ENCODE measurements around the gene MEIKIN.

Gene MEIKIN

GRCh38 chr5:131774652-131775367 is 170.7 kb downstream of the MEIKIN start:
- no peak for ATAC-seq (ENCODE audit: insufficient read depth, low read depth)
- H3K9me3 ChIP-seq (ENCODE audit: insufficient read depth, low read length, severe bottlenecking): no peaks in the 10 kb centered on the region
- no peak overlapping the region for H2AFZ ChIP-seq (ENCODE audit: low read depth, low read length)
- H3K4me1 ChIP-seq (ENCODE audit: insufficient read depth, low read length): no peaks in the 10 kb centered on the region; the same call in 1 of the 2 replicates
- H3K4me2 ChIP-seq (ENCODE audit: insufficient read depth, low read length): no peak overlapping the region
- no peaks in the 10 kb centered on the region for H3K36me3 ChIP-seq (ENCODE audit: insufficient read depth, low read length)
- TF ChIP-seq, protein P1, sequence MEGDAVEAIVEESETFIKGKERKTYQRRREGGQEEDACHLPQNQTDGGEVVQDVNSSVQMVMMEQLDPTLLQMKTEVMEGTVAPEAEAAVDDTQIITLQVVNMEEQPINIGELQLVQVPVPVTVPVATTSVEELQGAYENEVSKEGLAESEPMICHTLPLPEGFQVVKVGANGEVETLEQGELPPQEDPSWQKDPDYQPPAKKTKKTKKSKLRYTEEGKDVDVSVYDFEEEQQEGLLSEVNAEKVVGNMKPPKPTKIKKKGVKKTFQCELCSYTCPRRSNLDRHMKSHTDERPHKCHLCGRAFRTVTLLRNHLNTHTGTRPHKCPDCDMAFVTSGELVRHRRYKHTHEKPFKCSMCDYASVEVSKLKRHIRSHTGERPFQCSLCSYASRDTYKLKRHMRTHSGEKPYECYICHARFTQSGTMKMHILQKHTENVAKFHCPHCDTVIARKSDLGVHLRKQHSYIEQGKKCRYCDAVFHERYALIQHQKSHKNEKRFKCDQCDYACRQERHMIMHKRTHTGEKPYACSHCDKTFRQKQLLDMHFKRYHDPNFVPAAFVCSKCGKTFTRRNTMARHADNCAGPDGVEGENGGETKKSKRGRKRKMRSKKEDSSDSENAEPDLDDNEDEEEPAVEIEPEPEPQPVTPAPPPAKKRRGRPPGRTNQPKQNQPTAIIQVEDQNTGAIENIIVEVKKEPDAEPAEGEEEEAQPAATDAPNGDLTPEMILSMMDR (IDR thresholded peaks at IDR 0.05; ENCODE audit: borderline replicate concordance, extremely low read depth, low read length, poor library complexity, severe bottlenecking): no peak
- TF ChIP-seq EZH2 (IDR thresholded peaks at IDR 0.05; ENCODE audit: borderline replicate concordance, low read depth, low read length, severe bottlenecking): no peak
- no peak for DNase-seq
- peaks cover 91% of the 10 kb centered on the region for H3K79me2 ChIP-seq (ENCODE audit: insufficient read depth, low read length)
- H4K20me1 ChIP-seq (ENCODE audit: insufficient read depth, low read length): peaks cover 60% of the 10 kb centered on the region
- no peaks in the 10 kb centered on the region for H3K27me3 ChIP-seq (ENCODE audit: insufficient read depth, low read length, poor library complexity)
- no peak overlapping the region for H3K4me3 ChIP-seq (ENCODE audit: low read depth in 1 of 2, low read length in 2 of 2)
- H3K27ac ChIP-seq (ENCODE audit: low read length): no peak overlapping the region
- H3K9ac ChIP-seq (ENCODE audit: low read depth, low read length): no peak overlapping the region

DNA sequence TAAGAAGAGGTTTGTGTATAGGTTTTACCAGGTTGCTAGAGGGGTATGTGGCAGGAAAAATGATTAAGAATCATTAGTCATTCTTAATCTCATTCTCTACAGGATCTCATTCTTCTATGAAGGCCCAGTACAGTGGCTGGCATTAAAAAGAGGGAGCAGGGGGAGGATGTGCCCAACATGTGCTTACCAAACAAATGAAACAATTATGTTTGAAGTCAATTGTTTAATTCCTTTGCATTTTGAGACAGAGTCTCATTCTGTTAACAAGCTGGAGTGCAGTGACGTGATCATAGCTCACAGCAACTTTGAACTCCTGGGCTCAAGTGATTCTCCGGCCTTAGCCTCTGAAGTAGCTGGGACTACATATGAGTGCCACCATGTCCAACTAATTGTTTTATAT is 171.7 kb downstream of the MEIKIN start:
- TF ChIP-seq EZH2 (IDR thresholded peaks at IDR 0.05; ENCODE audit: borderline replicate concordance, low read depth, low read length, severe bottlenecking): no peak
- TF ChIP-seq, protein P1 (IDR thresholded peaks at IDR 0.05; ENCODE audit: borderline replicate concordance, extremely low read depth, low read length, poor library complexity, severe bottlenecking): no peak
- Histone ChIP-seq H3K36me3 (ENCODE audit: insufficient read depth, low read length) (no peaks in the 10 kb centered on the region), H3K4me1 (ENCODE audit: insufficient read depth, low read length) (no peaks in the 10 kb centered on the region; the same call in 1 of the 2 replicates), H4K20me1 (ENCODE audit: insufficient read depth, low read length) (peaks cover 65% of the 10 kb centered on the region), H3K79me2 (ENCODE audit: insufficient read depth, low read length) (peaks cover 93% of the 10 kb centered on the region), H3K27me3 (ENCODE audit: insufficient read depth, low read length, poor library complexity) (no peaks in the 10 kb centered on the region), H3K4me2 (ENCODE audit: insufficient read depth, low read length) (no peak overlapping the region), H3K9me3 (ENCODE audit: insufficient read depth, low read length, severe bottlenecking) (no peaks in the 10 kb centered on the region), H2AFZ (ENCODE audit: low read depth, low read length) (no peak overlapping the region), H3K9ac (ENCODE audit: low read depth, low read length) (no peak overlapping the region), H3K4me3 (ENCODE audit: low read depth in 1 of 2, low read length in 2 of 2) (no peak overlapping the region), H3K27ac (ENCODE audit: low read length) (no peak overlapping the region)
- ATAC-seq (ENCODE audit: insufficient read depth, low read depth) (no peak), DNase-seq (no peak)

- DNase-seq (no peak), ATAC-seq (ENCODE audit: insufficient read depth, low read depth) (no peak)
- Histone ChIP-seq H3K79me2 (ENCODE audit: insufficient read depth, low read length) (peaks cover 98% of the 10 kb centered on the region), H3K27ac (ENCODE audit: low read length) (no peak overlapping the region), H4K20me1 (ENCODE audit: insufficient read depth, low read length) (peaks cover 59% of the 10 kb centered on the region), H3K4me3 (ENCODE audit: low read depth in 1 of 2, low read length in 2 of 2) (no peak overlapping the region), H2AFZ (ENCODE audit: low read depth, low read length) (no peak overlapping the region), H3K27me3 (ENCODE audit: insufficient read depth, low read length, poor library complexity) (no peaks in the 10 kb centered on the region), H3K9ac (ENCODE audit: low read depth, low read length) (no peak overlapping the region), H3K36me3 (ENCODE audit: insufficient read depth, low read length) (peaks cover 2% of the 10 kb centered on the region; the same call in 1 of the 2 replicates), H3K4me2 (ENCODE audit: insufficient read depth, low read length) (no peak overlapping the region), H3K4me1 (ENCODE audit: insufficient read depth, low read length) (no peaks in the 10 kb centered on the region; the same call in 1 of the 2 replicates), H3K9me3 (ENCODE audit: insufficient read depth, low read length, severe bottlenecking) (no peaks in the 10 kb centered on the region)
- TF ChIP-seq, protein P1 (IDR thresholded peaks at IDR 0.05; ENCODE audit: borderline replicate concordance, extremely low read depth, low read length, poor library complexity, severe bottlenecking): no peak
- no peak for TF ChIP-seq EZH2 (IDR thresholded peaks at IDR 0.05; ENCODE audit: borderline replicate concordance, low read depth, low read length, severe bottlenecking)
Measured at GRCh38 chr5:131771692-131772091, 173.8 kb downstream of the MEIKIN start.

Measured in DND-41 (cell line).